HEK293T (cell line): ENCODE measurements around the gene SYNE3.

ENCODE experiments used
- CTCF ChIA-PET: fragments of 350-600 bp; formaldehyde crosslinking; extraction: SDS; loops from one replicate; lab custom pipeline; 2021; ENCODE audit warnings: antibody characterized with exemption, inconsistent platforms; lab: Yijun Ruan, JAX
- POLR2A ChIA-PET: fragments of 350-600 bp; formaldehyde crosslinking; extraction: SDS; loops from one replicate; lab custom pipeline; 2020; ENCODE audit warnings: antibody characterized with exemption, inconsistent platforms; lab: Yijun Ruan, JAX
- DNase-seq: peaks from one replicate; pipeline ENCODE4 v3.0.0; 2012; ENCODE audit warnings: mixed read lengths; ENCODE audit errors: extremely low spot score
- ARNT ChIP-seq: fragments of 450-650 bp; IDR thresholded peaks from 2 replicates; pipeline ENCODE4 v1.6.1; 2017; ENCODE audit warnings: mild to moderate bottlenecking
- BHLHE40 ChIP-seq: fragments of 450-650 bp; IDR thresholded peaks from 2 replicates; pipeline ENCODE4 v1.6.1; 2016; ENCODE audit warnings: mild to moderate bottlenecking, moderate library complexity, borderline replicate concordance
- CTBP1 ChIP-seq: fragments of 450-650 bp; IDR thresholded peaks from 2 replicates; pipeline ENCODE4 v1.6.1; 2016; ENCODE audit warnings: borderline replicate concordance
- ELF4 ChIP-seq: fragments of 450-650 bp; IDR thresholded peaks from 2 replicates; pipeline ENCODE4 v1.6.1; 2017; ENCODE audit warnings: antibody characterized with exemption
- FOXA1 ChIP-seq: fragments of 450-650 bp; IDR thresholded peaks from 2 replicates; pipeline ENCODE4 v1.6.1; 2016; ENCODE audit warnings: mild to moderate bottlenecking
- FOXK2 ChIP-seq: fragments of 450-650 bp; IDR thresholded peaks from 2 replicates; pipeline ENCODE4 v1.6.1; 2016; ENCODE audit warnings: mild to moderate bottlenecking
- FOXM1 ChIP-seq: fragments of 450-650 bp; IDR thresholded peaks from 2 replicates; pipeline ENCODE4 v1.6.1; 2017; ENCODE audit warnings: mild to moderate bottlenecking, borderline replicate concordance
- HDGF ChIP-seq: fragments of 450-650 bp; IDR thresholded peaks from 2 replicates; pipeline ENCODE4 v1.6.1; 2017; ENCODE audit warnings: antibody characterized with exemption, borderline replicate concordance
- L3MBTL2 ChIP-seq: fragments of 450-650 bp; conservative IDR thresholded peaks from 2 replicates; pipeline ENCODE4 v1.6.1; 2016; ENCODE audit warnings: mild to moderate bottlenecking
- LEF1 ChIP-seq: fragments of 450-650 bp; IDR thresholded peaks from 2 replicates; pipeline ENCODE4 v1.6.1; 2017; ENCODE audit warnings: mild to moderate bottlenecking, borderline replicate concordance
- NFRKB ChIP-seq: fragments of 450-650 bp; IDR thresholded peaks from 2 replicates; pipeline ENCODE4 v1.6.1; 2016; ENCODE audit warnings: mild to moderate bottlenecking, moderate library complexity
- SP1 ChIP-seq: fragments of 450-650 bp; IDR thresholded peaks from 2 replicates; pipeline ENCODE4 v1.6.1; 2017
- SUZ12 ChIP-seq: fragments of 450-650 bp; IDR thresholded peaks from 2 replicates; pipeline ENCODE4 v1.6.1; 2016; ENCODE audit warnings: mild to moderate bottlenecking
- TARDBP ChIP-seq: fragments of 450-650 bp; IDR thresholded peaks from 2 replicates; pipeline ENCODE4 v1.6.1; 2016
- ZNF384 ChIP-seq: fragments of 450-650 bp; IDR thresholded peaks from 2 replicates; pipeline ENCODE4 v1.6.1; 2016
- TF ChIP-seq, protein P1 (sequence below): fragments of 450-650 bp; IDR thresholded peaks from 2 replicates; pipeline ENCODE4 v1.6.1; 2016

SYNE3 gene

GRCh38 chr14:95547626-95548327, 31.3 kb upstream of the SYNE3 start:
- CTCF ChIA-PET: interaction anchor here (0.8 kb wide), 1 partner anchor 21 kb away, joined by 4 read pairs; no protein-coding TSS in a partner anchor
- no peak for DNase-seq
- POLR2A ChIA-PET: interaction anchor here (0.6 to 1.3 kb wide), 2 partner anchors 11 to 194 kb away, joined by 3 read pairs; no protein-coding TSS in a partner anchor
- no peak for TF ChIP-seq CTBP1
- TF ChIP-seq HDGF: no peak
- TF ChIP-seq FOXA1: no peak
- TF ChIP-seq, protein P1, sequence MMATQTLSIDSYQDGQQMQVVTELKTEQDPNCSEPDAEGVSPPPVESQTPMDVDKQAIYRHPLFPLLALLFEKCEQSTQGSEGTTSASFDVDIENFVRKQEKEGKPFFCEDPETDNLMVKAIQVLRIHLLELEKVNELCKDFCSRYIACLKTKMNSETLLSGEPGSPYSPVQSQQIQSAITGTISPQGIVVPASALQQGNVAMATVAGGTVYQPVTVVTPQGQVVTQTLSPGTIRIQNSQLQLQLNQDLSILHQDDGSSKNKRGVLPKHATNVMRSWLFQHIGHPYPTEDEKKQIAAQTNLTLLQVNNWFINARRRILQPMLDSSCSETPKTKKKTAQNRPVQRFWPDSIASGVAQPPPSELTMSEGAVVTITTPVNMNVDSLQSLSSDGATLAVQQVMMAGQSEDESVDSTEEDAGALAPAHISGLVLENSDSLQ: no peak
- no peak for TF ChIP-seq ARNT
- no peak for TF ChIP-seq FOXK2
- no peak for TF ChIP-seq SUZ12
- no peak for TF ChIP-seq LEF1
- no peak for TF ChIP-seq L3MBTL2
- no peak for TF ChIP-seq NFRKB
- no peak for TF ChIP-seq ELF4
- no peak for TF ChIP-seq TARDBP

- POLR2A ChIA-PET: interaction anchor here (0.6 to 1.3 kb wide), 2 partner anchors 10 to 194 kb away, joined by 3 read pairs; no protein-coding TSS in a partner anchor
- DNase-seq: no peak
These were observed 30.8 kb upstream of the SYNE3 start for GRCh38 chr14:95547272-95547625.

DNA sequence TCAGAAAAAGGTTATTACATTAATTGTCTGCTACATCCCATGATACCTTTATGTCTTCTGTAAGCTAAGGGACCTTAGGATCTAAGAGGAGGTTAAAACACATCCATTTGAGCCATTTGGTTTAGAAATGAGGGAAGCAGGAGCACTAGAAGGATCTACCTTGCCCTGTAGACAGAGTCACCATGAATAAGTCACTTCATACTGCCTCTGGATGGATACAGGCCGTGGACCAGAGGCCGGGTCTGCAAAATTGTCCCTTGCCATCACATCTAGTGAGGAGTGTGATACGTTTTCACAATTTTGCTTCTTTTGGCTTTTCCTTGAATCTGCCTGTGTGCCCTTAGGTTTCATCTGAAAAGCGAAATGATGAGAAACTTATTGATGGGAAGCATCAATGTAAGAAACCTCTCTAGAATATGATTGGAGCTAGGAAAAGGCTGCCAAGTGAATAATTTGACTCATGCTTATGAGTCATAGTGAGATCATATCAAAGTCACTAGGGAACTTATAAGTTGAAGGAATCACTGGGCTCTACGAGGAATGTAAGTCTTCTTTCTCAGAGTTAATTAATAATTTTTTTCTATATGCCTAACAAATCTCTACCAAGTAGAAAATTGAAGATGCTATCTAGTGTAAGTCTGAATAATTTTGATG, 29.2 kb upstream of the SYNE3 start:
- no peak for TF ChIP-seq ARNT
- TF ChIP-seq SUZ12: no peak
- TF ChIP-seq FOXK2: no peak
- TF ChIP-seq BHLHE40: no peak
- TF ChIP-seq ELF4: no peak
- ChIA-PET POLR2A (interaction anchor here (1.2 to 1.6 kb wide), 2 partner anchors 9 to 12 kb away, joined by 4 to 7 read pairs; partner anchors contain the start of gene GLRX5), CTCF (interaction anchor here (0.8 kb wide), 1 partner anchor 8 kb away, joined by 3 read pairs; no protein-coding TSS in a partner anchor)
- DNase-seq: no peak

More at GRCh38 chr14:95547272-95547625, 30.8 kb upstream of the SYNE3 start:
- CTCF ChIA-PET: no interaction called here
- TF ChIP-seq L3MBTL2 (no peak), HDGF (no peak), CTBP1 (no peak), SUZ12 (no peak), NFRKB (no peak), ARNT (no peak), FOXM1 (no peak), TARDBP (no peak), ELF4 (no peak), SP1 (no peak), BHLHE40 (no peak), ZNF384 (no peak), FOXK2 (no peak), FOXA1 (no peak), LEF1 (no peak)
- TF ChIP-seq, protein P1: no peak

- no peak for DNase-seq
- ChIA-PET CTCF (no interaction called here), POLR2A (interaction anchor here (1.6 kb wide), 1 partner anchor 10 kb away, joined by 7 read pairs; the partner anchor contains the start of gene GLRX5)
- no peak for TF ChIP-seq SUZ12
- no peak for TF ChIP-seq FOXK2
- TF ChIP-seq BHLHE40: no peak
- TF ChIP-seq ELF4: no peak
- TF ChIP-seq HDGF: no peak
These were observed 28.1 kb upstream of the SYNE3 start for GRCh38 chr14:95544588-95544987.

DNA sequence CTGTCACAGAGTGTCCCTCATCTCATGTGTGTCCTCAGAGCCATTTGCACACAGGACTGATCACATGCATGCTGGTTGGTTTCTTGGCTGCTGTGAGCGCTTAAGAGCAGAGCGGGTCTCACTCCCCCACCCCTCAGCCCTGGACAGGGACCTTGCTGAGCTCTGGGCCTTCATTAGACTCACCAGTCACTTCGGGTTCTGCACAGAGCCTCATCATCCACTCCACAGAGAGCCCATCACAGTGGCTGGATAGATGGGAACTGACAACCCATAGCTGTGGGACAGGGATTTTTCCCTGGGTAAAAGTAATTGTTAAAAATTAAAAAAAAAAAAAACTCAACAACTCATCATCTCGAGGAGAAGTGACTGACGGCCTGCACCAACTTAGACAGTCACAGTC, 26.6 kb upstream of the SYNE3 start:
- no peak for TF ChIP-seq FOXA1
- no peak for TF ChIP-seq ELF4
- no peak for TF ChIP-seq LEF1
- TF ChIP-seq, protein P1: no peak
- TF ChIP-seq FOXK2: no peak
- TF ChIP-seq ARNT: no peak
- TF ChIP-seq FOXM1: no peak
- TF ChIP-seq TARDBP: no peak
- TF ChIP-seq NFRKB: no peak
- ChIA-PET POLR2A (interaction anchor here (0.6 kb wide), 1 partner anchor 60 kb away, joined by 3 read pairs; no protein-coding TSS in a partner anchor), CTCF (no interaction called here)
- no peak for DNase-seq
